ENCODE data around the gene MRPS18C.
"Not testable (repeated sequence)": the region's sequence is repeated elsewhere in the genome, so short reads cannot be mapped to it uniquely, and the experiment has no call there.

The MRPS18C gene

GRCh38 chr4:83496085-83496917 lies 40.4 kb downstream of the MRPS18C start:
- H3K4me3 ChIP-seq (ENCODE audit: low read depth, low read length); CTCF ChIA-PET; H3K4me1 ChIP-seq (ENCODE audit: control insufficient read depth, insufficient read depth, low read length); POLR2A ChIA-PET; H3K27ac ChIP-seq (ENCODE audit: extremely low read depth, low read depth, low read length); H3K36me3 ChIP-seq (ENCODE audit: control insufficient read depth in 2 of 2, insufficient read depth in 1 of 2, low read length in 2 of 2); H3K9me3 ChIP-seq (ENCODE audit: control insufficient read depth, insufficient read depth, low read depth, low read length): not testable (repeated sequence)

- Histone ChIP-seq H3K36me3 (ENCODE audit: control insufficient read depth in 2 of 2, insufficient read depth in 1 of 2, low read length in 2 of 2) (no peaks in the 10 kb centered on the region), H3K27ac (ENCODE audit: extremely low read depth, low read depth, low read length) (no peak overlapping the region), H3K4me3 (ENCODE audit: low read depth, low read length) (no peak overlapping the region), H3K4me1 (ENCODE audit: control insufficient read depth, insufficient read depth, low read length) (no peaks in the 10 kb centered on the region), H3K9me3 (ENCODE audit: control insufficient read depth, insufficient read depth, low read depth, low read length) (no peaks in the 10 kb centered on the region)
- POLR2A ChIA-PET: no interaction called here
- TF ChIP-seq ZNF660 (tag by site-specific recombination; IDR thresholded peaks at IDR 0.05): no peak
- peak; percentile 73 for TF ChIP-seq ZNF366 (tag by site-specific recombination; conservative IDR thresholded peaks at IDR 0.05)
- no peak for TF ChIP-seq ZNF146 (tag by site-specific recombination; IDR thresholded peaks at IDR 0.05)
- TF ChIP-seq ZNF10 (tag by site-specific recombination; IDR thresholded peaks at IDR 0.05): no peak
- CTCF ChIA-PET: interaction anchor here (0.6 to 1.4 kb wide), 5 partner anchors 9 to 147 kb away, joined by 3 to 8 read pairs (median 4); no protein-coding TSS in a partner anchor
Observed at GRCh38 chr4:83498187-83498586, 42.3 kb downstream of the MRPS18C start.

GRCh38 chr4:83501671-83502070 lies 45.8 kb downstream of the MRPS18C start:
- POLR2A ChIA-PET; H3K36me3 ChIP-seq (ENCODE audit: control insufficient read depth in 2 of 2, insufficient read depth in 1 of 2, low read length in 2 of 2); H3K9me3 ChIP-seq (ENCODE audit: control insufficient read depth, insufficient read depth, low read depth, low read length); H3K4me3 ChIP-seq (ENCODE audit: low read depth, low read length); H3K27ac ChIP-seq (ENCODE audit: extremely low read depth, low read depth, low read length); H3K4me1 ChIP-seq (ENCODE audit: control insufficient read depth, insufficient read depth, low read length): not testable (repeated sequence)
- CTCF ChIA-PET: interaction anchor here (1.5 kb wide), 1 partner anchor 12 kb away, joined by 6 read pairs; no protein-coding TSS in a partner anchor
- TF ChIP-seq ZNF366 (tag by site-specific recombination; conservative IDR thresholded peaks at IDR 0.05) (peak; percentile 81), PRDM1 (tag by site-specific recombination; IDR thresholded peaks at IDR 0.05) (peak; percentile 23; the same call in 1 of the 2 replicates)

GRCh38 chr4:83503974-83504373 lies 48.1 kb downstream of the MRPS18C start:
- Histone ChIP-seq H3K9me3 (ENCODE audit: control insufficient read depth, insufficient read depth, low read depth, low read length) (no peaks in the 10 kb centered on the region), H3K36me3 (ENCODE audit: control insufficient read depth in 2 of 2, insufficient read depth in 1 of 2, low read length in 2 of 2) (no peaks in the 10 kb centered on the region), H3K4me1 (ENCODE audit: control insufficient read depth, insufficient read depth, low read length) (no peaks in the 10 kb centered on the region), H3K27ac (ENCODE audit: extremely low read depth, low read depth, low read length) (no peak overlapping the region), H3K4me3 (ENCODE audit: low read depth, low read length) (no peak overlapping the region)
- TF ChIP-seq PRDM10 (tag by site-specific recombination; IDR thresholded peaks at IDR 0.05) (no peak), ZNF624 (tag by site-specific recombination; IDR thresholded peaks at IDR 0.05) (no peak), ZNF473 (tag by site-specific recombination; IDR thresholded peaks at IDR 0.05) (no peak), ZNF610 (tag by site-specific recombination; IDR thresholded peaks at IDR 0.05; ENCODE audit: borderline replicate concordance) (no peak), SETDB1 (IDR thresholded peaks at IDR 0.05; ENCODE audit: insufficient read length, low read length) (no peak), ZNF311 (tag by site-specific recombination; IDR thresholded peaks at IDR 0.05; ENCODE audit: borderline replicate concordance) (no peak), FEZF1 (tag by site-specific recombination; IDR thresholded peaks at IDR 0.05) (no peak), ZNF114 (tag by site-specific recombination; IDR thresholded peaks at IDR 0.05) (no peak), PBX3 (CRISPR knock-in tag; IDR thresholded peaks at IDR 0.05) (no peak), ZNF274 (IDR thresholded peaks at IDR 0.05; ENCODE audit: low read length) (no peak), ZNF274 (tag by site-specific recombination; IDR thresholded peaks at IDR 0.05; ENCODE audit: borderline replicate concordance) (no peak), YY2 (tag by site-specific recombination; IDR thresholded peaks at IDR 0.05) (no peak), MYNN (tag by site-specific recombination; IDR thresholded peaks at IDR 0.05; ENCODE audit: borderline replicate concordance) (no peak), ZNF214 (tag by site-specific recombination; IDR thresholded peaks at IDR 0.05; ENCODE audit: borderline replicate concordance) (no peak), ZNF837 (tag by site-specific recombination; IDR thresholded peaks at IDR 0.05) (no peak), ZNF514 (tag by site-specific recombination; IDR thresholded peaks at IDR 0.05) (no peak), RBAK (tag by site-specific recombination; IDR thresholded peaks at IDR 0.05) (no peak)
- ChIA-PET CTCF (no interaction called here), POLR2A (no interaction called here)
